Stimulated activated naive CD8-positive, alpha-beta T cell treated with anti-CD3 and anti-CD28 coated beads, Interleukin-15, Interleukin-2, amounts not matched to agents 100 ng/mL and 50 ng/mL, for 24 hours (primary cell): Measurements from ENCODE around the gene SETD1A.
A peak's percentile ranks its signal among the peaks of the same experiment; 100 is the strongest.

Experiments used
- H3K27ac Mint-ChIP-seq: one replicate; pipeline ENCODE4 v1.8.0; 2021; ENCODE audit warnings: mild to moderate bottlenecking, mixed read lengths
- H3K27me3 Mint-ChIP-seq: one replicate; pipeline ENCODE4 v1.8.0; 2021; ENCODE audit warnings: mixed read lengths
- H3K36me3 Mint-ChIP-seq: one replicate; pipeline ENCODE4 v1.8.0; 2021; ENCODE audit warnings: low read depth, mixed read lengths
- H3K4me1 Mint-ChIP-seq: one replicate; pipeline ENCODE4 v1.8.0; 2021; ENCODE audit warnings: low read depth, mixed read lengths
- H3K4me3 Mint-ChIP-seq: one replicate; pipeline ENCODE4 v1.8.0; 2021; ENCODE audit warnings: mild to moderate bottlenecking, mixed read lengths
- H3K9me3 Mint-ChIP-seq: one replicate; pipeline ENCODE4 v1.8.0; 2021; ENCODE audit warnings: mixed read lengths

Gene SETD1A

DNA sequence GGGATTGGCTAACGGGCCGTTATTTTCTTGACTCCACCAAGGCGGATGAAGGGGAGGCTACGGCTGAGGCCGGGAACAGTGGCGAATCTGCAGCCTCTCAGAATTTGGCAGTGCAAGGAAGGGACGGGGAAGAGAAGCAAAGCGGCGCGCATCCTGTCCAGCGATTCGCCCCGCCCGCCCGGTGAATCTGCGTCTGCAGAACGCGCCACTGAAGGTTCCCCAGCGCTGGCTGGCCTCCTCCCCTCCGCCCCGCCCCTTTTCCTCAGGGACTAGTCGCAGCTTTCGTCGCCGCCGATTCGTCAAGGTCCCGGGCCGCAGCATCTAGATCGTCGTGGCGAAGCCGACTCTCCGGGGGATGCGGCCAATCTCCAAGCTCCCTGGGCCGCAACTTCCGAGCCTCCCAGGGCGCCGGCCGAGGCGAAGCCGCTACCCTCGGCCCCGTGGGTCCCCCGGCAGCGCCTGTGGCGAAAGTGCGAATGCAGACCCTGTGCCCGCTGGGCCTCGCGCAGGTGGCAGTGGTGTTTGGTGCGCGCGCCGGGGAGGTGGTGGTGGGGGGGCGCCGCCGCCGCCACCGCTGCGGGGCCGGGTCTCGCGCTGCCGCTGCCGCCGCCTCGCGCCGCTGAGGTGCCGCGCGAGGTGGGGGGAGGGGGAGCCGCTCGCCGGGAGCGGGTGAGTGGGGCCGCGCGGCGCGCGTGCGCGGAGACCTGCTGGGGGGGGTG lies at the start of gene SETD1A:
Gene SETD1A, plus strand, starts transcription at position 299 of the 719 bp plus-strand sequence. CDS start 978 bp downstream, outside the sequence.
- Mint-ChIP-seq H3K4me1 (peaks cover 39% of the 10 kb centered on the region), H3K36me3 (peaks cover 34% of the 10 kb centered on the region), H3K4me3 (peak within 1 kb of the TSS; percentile 93), H3K27ac (peak within 1 kb of the TSS; percentile 100), H3K27me3 (no peaks in the 10 kb centered on the region), H3K9me3 (no peaks in the 10 kb centered on the region)

DNA sequence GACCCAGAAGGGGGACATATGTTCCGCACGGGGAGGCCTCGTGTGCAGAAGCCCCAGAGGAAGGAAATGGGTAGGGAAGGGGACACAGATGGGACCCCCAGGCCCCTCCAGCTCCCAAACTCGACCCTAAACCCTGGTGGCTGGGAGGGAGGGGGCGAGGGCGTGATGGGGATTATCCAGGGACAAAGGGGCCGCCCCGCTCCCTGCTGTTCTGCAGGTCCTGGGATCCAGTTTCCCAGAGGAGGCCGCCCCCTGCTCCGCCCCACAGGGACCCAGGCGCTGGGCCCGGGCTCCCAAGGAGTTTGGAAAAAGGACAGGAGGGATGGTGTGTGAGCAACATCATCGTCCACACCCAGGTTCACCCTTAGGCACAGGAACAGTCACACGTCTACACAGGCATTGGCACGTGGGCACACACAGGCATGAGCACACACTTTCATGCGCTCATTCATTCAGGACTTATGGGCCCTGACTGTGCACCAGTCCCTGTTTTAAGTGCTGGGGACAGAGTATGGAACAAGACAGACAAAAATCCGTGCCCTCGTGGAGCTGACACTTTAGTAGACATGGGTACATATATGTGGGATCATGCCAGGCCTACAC lies 47.0 kb upstream of the SETD1A start:
- no peaks in the 10 kb centered on the region for H3K36me3 Mint-ChIP-seq
- peaks cover 4% of the 10 kb centered on the region for H3K4me1 Mint-ChIP-seq
- no peaks in the 10 kb centered on the region for H3K9me3 Mint-ChIP-seq
- H3K27ac Mint-ChIP-seq: no peak overlapping the region
- H3K4me3 Mint-ChIP-seq: no peak overlapping the region
- H3K27me3 Mint-ChIP-seq: no peaks in the 10 kb centered on the region

DNA sequence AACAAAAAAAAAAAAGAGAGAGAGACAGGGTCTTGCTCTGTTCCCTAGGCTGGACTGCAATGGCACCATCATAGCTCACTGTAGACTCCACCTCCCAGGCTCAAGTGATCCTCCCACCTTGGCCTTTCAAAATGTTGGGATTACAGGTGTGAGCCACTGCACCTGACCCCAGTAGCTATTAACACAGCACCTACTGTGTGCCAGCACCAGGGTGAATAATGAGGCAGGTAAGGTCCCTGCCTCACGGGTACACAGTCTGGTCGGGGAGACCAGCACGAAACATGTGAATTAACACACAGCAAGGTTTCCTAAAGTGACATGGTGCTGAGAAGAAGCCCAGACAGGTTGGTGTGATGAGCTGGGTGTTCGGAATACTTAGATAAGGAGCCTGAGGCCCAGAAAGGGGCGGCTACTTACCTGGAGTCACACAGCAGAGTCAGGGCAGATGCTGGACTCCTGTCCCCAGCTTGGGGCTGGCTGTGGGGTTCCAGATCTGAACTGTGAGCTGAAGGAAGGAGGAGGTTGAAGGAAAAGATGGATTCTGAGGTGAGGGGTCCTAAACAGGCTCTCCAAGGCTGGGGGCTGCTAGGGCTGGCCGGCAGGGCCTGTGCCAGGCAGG lies 44.7 kb upstream of the SETD1A start:
- no peak overlapping the region for H3K27ac Mint-ChIP-seq
- no peak overlapping the region for H3K4me3 Mint-ChIP-seq
- peaks cover under 1% of the 10 kb centered on the region for H3K4me1 Mint-ChIP-seq
- no peaks in the 10 kb centered on the region for H3K36me3 Mint-ChIP-seq
- no peaks in the 10 kb centered on the region for H3K27me3 Mint-ChIP-seq
- no peaks in the 10 kb centered on the region for H3K9me3 Mint-ChIP-seq

DNA sequence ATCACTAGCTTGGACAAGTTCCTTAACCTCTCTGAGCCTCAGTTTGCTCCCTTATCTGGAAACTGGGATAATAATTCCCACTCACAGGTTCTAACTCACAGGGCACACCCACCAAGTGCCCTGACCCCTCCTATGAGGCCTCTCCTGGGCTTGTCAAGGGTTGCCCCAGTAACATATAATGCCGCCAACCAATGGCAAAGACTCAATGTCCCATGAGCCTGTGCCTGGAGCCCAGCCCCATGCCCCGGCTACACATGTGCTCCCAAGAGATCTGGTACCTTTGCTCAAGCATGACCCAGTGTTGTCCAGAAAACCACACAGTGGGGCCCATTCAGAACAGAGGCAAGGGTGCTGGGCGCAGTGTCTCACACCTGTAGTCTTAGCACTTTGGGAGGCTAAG lies 42.7 kb upstream of the SETD1A start:
- Mint-ChIP-seq H3K4me1 (no peaks in the 10 kb centered on the region), H3K4me3 (no peak overlapping the region), H3K27ac (no peak overlapping the region), H3K27me3 (no peaks in the 10 kb centered on the region), H3K9me3 (no peaks in the 10 kb centered on the region), H3K36me3 (no peaks in the 10 kb centered on the region)

DNA sequence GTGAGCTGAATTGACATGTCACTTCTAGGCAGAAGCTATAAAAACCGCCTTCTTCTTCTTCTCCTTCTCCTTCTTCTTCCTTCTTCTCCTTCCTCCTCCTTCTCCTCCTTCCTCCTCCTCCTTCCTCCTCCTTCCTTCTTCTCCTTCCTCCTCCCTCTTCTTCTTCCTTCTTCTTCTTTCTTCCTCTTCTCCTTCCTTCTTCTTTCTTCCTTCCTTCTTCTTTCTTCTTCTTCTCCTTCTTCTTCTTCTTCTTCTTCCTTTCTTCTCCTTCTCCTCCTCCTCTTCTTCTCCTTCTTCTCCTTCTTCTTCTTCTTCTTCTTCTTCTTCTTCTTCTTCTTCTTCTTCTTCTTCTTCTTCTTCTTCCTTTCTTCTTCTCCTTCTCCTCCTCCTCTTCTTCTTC lies 38.9 kb upstream of the SETD1A start:
- no peak overlapping the region for H3K27ac Mint-ChIP-seq
- H3K36me3 Mint-ChIP-seq: no peaks in the 10 kb centered on the region
- no peaks in the 10 kb centered on the region for H3K27me3 Mint-ChIP-seq
- H3K4me3 Mint-ChIP-seq: no peak overlapping the region
- H3K9me3 Mint-ChIP-seq: no peaks in the 10 kb centered on the region
- H3K4me1 Mint-ChIP-seq: peaks cover 6% of the 10 kb centered on the region

DNA sequence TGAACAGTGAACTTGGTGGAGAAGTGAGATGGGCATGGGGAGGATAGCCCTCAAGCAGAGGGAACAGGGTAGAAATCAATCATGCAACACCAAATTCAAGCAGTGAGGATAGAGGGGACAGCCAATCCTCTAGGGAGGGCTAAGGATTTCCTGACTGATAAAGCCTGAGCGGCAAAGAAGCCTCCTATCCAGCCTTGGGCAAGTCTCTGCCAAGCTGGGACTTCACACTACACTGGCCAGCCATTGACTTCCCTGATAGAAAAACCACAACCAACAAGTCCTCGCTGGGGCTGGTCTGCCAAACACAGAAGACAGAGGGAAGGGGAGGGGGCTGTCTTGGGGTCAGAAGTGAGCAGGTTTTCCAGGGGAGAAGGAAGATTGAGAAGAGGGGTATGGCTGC lies 36.7 kb upstream of the SETD1A start:
- no peak overlapping the region for H3K27ac Mint-ChIP-seq
- H3K4me3 Mint-ChIP-seq: no peak overlapping the region
- no peaks in the 10 kb centered on the region for H3K9me3 Mint-ChIP-seq
- no peaks in the 10 kb centered on the region for H3K27me3 Mint-ChIP-seq
- no peaks in the 10 kb centered on the region for H3K36me3 Mint-ChIP-seq
- H3K4me1 Mint-ChIP-seq: peaks cover 10% of the 10 kb centered on the region

DNA sequence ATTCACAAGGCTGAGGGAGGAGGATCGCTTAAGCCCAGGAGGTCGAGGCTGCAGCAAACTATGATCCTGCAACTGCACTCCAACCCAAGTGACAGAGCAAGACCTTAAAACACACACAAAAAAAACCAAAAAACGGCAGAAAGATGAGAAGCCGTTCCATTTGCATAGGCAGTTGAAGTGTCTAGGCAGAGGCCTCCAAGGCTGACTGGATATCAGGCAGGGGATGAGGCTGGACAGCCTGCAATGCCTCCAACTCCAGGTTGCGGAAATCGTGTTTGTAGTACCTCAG lies 36.2 kb upstream of the SETD1A start:
- peak overlapping the region; percentile 100 for H3K4me3 Mint-ChIP-seq
- H3K36me3 Mint-ChIP-seq: no peaks in the 10 kb centered on the region
- peak overlapping the region; percentile 100 for H3K27ac Mint-ChIP-seq
- no peaks in the 10 kb centered on the region for H3K9me3 Mint-ChIP-seq
- no peaks in the 10 kb centered on the region for H3K27me3 Mint-ChIP-seq
- peaks cover 10% of the 10 kb centered on the region for H3K4me1 Mint-ChIP-seq

DNA sequence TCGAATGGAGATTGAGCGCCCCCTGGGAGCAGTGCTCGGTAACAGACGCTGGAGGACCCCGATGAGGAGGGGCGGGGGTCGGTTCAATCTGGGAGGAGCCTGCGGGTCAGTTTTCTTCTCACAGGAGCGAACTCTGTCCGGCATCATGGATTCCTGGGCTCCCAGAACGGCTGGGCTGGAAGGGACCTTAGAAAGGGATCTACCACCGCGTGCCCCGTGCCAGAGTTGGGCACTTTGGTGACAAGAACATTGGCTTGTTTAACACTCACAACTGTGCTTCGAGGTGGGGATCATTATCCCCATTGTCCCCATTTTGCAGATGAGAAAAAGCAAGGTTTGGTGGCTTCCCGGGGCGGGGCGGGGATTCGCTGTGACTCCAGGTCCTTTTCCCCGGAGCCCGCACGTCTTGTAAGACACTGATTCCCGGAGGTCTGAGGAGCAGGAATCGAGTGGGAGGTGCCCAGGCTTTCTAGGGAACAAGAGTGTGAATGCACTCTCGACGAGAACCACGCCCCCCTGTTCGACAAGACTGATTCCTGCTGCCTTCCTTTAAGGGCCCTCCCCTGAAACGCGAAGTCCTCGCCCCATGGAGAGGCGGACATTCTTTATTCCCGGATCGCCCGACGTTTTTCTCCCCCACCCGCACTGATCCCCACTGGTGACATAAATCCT lies 35.7 kb upstream of the SETD1A start:
- H3K27ac Mint-ChIP-seq: peak overlapping the region; percentile 100
- peak overlapping the region; percentile 100 for H3K4me3 Mint-ChIP-seq
- H3K27me3 Mint-ChIP-seq: no peaks in the 10 kb centered on the region
- no peaks in the 10 kb centered on the region for H3K36me3 Mint-ChIP-seq
- H3K4me1 Mint-ChIP-seq: peaks cover 10% of the 10 kb centered on the region
- H3K9me3 Mint-ChIP-seq: no peaks in the 10 kb centered on the region

DNA sequence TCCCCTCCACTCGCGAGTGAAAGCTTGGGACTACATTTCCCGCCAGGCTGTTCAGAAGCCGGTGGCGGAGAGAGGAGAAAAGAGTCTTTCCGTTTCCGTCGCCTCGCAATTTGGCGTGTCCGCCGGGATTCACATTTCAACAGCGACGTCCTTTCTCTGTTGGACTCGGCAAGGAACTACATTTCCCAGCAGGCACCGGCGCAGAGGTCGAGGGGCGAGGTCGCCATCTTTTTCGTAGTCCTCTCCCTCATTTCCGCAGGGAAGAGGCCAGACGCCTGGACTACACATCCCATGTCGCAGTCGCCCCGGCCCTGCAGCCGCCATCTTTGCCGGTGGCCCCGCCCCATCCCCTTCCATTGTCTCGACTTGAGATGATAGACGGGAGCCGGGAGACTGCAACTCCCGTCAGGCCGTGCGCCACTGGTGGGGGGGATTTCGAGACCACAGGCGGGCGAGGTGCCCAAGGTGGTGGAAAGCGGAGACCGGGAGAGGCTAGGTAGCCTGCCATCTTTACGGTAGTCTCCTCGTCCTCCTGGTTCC lies 35.1 kb upstream of the SETD1A start:
- H3K4me3 Mint-ChIP-seq: peak overlapping the region; percentile 100
- H3K4me1 Mint-ChIP-seq: peaks cover 10% of the 10 kb centered on the region
- peak overlapping the region; percentile 100 for H3K27ac Mint-ChIP-seq
- H3K9me3 Mint-ChIP-seq: no peaks in the 10 kb centered on the region
- H3K36me3 Mint-ChIP-seq: no peaks in the 10 kb centered on the region
- no peaks in the 10 kb centered on the region for H3K27me3 Mint-ChIP-seq

DNA sequence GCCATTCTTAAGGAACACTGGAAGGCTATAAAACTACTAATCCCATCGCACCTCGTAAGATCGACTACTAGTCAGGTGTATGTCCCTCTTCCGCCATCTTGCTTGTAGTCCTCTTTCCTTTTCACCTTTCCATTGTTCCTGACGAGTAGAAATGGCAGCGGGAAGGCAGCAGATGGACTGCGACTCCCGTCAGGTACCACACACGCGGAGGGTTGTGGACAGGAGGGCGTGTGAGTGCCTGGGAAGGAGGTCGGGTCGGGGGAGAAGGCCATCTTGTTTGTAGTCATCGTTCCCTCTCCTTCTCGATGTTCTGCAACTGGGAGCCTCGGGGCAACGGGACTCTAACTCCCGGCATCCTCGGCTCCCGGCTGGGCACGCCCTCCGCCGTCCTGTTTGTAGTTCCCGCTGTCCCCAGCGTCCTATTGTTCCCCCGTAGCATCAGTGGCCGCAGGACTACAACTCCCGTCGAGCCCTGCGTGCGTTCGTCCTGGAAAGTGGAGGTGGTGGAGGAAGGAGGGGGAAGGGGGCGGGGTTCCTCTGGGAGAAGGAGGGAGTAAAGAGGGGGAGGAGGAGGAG lies 34.5 kb upstream of the SETD1A start:
- H3K4me1 Mint-ChIP-seq: peaks cover 10% of the 10 kb centered on the region
- H3K9me3 Mint-ChIP-seq: no peaks in the 10 kb centered on the region
- peak overlapping the region; percentile 100 for H3K27ac Mint-ChIP-seq
- H3K4me3 Mint-ChIP-seq: peak overlapping the region; percentile 100
- no peaks in the 10 kb centered on the region for H3K27me3 Mint-ChIP-seq
- H3K36me3 Mint-ChIP-seq: no peaks in the 10 kb centered on the region

DNA sequence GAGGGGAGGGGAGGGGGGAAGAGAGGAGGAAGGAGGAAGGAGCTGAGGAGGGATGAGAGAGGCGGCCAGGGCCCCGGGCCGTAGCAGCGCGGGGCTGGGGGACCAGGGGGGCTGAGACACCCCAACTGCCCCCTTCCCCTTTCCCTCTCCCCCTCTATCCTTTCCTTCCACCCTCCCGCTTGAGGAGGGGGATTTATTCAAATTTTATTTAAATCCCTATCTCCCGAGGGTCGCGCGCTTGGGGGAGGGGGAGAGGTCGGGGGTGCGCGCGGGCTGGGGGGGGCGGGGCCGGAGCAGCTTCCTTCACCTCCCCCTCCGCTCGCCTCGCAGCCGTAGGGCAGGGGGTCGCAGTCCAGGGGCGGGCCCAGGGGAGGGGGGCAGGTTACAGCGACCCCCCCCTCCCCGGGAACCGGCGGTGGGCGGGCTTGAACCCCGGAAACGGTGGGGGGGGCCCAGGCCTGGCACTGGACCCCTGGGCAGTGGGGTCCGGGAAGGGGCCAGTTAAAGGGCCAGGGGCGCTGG lies 33.9 kb upstream of the SETD1A start, which contains the start of gene FBXL19:
Gene FBXL19, plus strand, starts transcription at position 19 of the 522 bp plus-strand sequence. CDS start 2,183 bp downstream, outside the sequence.
- no peaks in the 10 kb centered on the region for H3K27me3 Mint-ChIP-seq
- H3K9me3 Mint-ChIP-seq: no peaks in the 10 kb centered on the region
- H3K36me3 Mint-ChIP-seq: no peaks in the 10 kb centered on the region
- H3K4me3 Mint-ChIP-seq: peak within 1 kb of the TSS; percentile 100
- H3K4me1 Mint-ChIP-seq: peaks cover 10% of the 10 kb centered on the region
- peak within 1 kb of the TSS; percentile 100 for H3K27ac Mint-ChIP-seq

DNA sequence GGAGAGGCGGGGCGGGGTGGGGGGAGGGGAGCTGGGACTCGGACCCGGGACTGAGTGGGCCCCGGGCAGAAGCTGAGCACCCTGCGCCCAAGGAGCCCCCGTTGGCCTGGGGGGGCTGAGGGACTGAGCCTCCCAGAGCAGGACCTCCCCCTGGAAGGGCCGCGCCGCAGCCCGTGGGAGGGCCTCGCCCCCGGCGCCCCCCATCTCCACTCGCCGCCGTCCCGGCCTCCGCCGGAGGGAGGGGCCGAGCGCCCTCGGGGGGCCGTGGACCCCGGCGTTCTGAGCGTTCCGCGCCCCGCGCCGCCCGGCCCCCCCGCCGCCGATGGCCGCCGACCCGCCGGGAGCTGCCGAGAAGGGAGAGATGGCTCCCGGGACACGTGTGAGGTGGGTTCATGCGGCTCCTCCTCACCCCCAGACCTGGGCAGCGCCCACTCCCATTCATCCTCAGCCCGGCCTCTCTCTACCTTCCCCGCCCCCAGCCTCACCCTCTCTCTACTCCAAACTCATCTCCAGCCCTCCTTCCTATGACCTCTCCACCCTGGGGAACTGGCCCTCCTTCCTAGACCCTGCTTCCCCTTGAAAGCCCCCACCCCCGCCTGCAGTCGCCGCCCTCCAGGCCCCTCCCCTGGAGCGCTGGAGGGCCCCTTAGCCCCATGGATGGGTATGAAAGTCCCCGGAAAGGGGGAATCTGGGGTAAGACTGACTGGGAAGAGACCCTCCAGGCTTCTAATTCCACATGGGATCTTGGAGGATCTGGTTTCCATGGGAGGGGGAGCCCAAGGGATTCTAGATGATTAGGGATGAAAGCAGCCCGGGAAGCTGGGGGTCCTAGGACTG lies 33.3 kb upstream of the SETD1A start:
- H3K27ac Mint-ChIP-seq: peak overlapping the region; percentile 40
- peak overlapping the region; percentile 78 for H3K4me3 Mint-ChIP-seq
- H3K4me1 Mint-ChIP-seq: peaks cover 10% of the 10 kb centered on the region
- no peaks in the 10 kb centered on the region for H3K27me3 Mint-ChIP-seq
- no peaks in the 10 kb centered on the region for H3K9me3 Mint-ChIP-seq
- H3K36me3 Mint-ChIP-seq: peaks cover 5% of the 10 kb centered on the region

DNA sequence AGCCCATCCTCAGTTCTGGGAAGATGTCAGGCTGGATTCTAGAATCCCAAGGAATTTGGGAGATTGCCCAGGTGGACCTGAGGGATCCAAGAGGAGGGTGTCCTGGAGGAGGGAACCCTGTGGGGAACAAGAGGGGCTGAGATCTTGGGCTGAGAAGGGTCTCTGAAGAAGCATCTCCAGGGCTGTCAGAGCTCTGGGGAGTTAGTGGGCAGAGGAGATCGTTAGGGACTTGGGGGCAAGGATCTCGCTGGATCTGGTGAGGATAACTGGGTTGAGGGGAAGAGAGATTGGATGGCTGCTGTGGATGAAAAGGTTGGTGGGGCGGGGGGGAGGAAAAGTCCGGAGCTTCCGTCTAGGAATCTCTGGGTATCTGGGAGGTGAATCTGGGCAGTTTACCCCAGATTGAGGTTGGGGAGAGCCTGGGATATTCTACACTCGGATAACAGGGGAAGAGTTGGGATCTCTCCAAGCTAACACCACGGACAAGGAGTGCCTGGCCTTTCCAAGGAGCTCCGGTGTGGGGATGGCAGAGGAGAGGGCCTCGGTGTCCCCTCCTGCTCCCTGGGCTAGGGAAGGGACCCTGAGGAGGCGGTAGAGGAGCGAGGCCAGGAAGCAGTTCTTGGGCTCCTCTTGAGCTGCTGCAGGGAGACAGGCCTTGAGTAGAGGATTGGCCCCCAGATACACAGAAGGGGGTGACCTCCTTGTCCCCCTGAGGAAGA lies 32.5 kb upstream of the SETD1A start:
- H3K27me3 Mint-ChIP-seq: no peaks in the 10 kb centered on the region
- H3K36me3 Mint-ChIP-seq: peaks cover 5% of the 10 kb centered on the region
- peak overlapping the region; percentile 78 for H3K4me3 Mint-ChIP-seq
- peaks cover 10% of the 10 kb centered on the region for H3K4me1 Mint-ChIP-seq
- H3K27ac Mint-ChIP-seq: peak overlapping the region; percentile 40
- no peaks in the 10 kb centered on the region for H3K9me3 Mint-ChIP-seq
